Measurements from ENCODE around the gene RTP2. TPM values are rescaled to one million over a fixed set of nuclear protein-coding genes. Genes with fewer than 3 reads are reported as not detected.

The RTP2 gene
- total RNA-seq, 1 donor from 2014 or later: not detected

DNA sequence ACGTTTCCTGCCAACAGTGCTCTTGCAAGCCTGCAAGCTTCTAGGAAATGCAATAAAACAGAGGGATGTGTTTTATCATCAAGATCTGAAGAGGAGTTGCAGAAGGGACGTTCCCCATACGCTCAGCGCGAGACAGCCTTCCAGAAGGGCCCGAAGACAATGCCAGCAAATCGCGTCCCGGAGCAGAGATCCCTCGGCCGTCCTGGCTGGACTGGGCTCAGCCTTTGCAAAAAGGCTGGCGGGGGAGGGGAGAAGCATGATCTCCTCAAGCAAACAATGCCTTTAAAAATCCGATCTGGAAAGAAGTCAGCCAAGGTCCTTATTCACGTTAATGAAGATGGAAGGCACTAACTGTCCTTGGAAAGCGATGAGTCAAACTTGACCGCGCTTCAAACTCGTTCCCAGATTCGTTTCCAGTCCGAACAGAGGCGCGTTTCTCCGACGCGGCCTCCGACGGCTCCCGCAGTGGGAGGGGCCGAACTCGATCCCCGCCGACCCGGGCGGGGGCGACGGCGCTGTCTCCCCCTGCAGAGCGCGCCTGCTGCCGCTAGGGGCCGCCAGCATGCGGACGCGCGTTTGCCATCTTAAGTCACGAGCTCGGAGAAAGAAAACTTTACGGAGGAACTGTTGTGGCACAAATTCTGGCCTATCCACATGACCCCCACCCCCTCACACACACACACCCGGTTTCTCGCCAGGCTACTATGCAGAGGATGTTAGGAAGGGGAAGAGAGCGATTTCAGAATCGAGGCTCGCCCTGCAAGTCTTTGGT, 37.4 kb upstream of the RTP2 start:
- H3K27me3 ChIP-seq (ENCODE audit: control insufficient read depth, insufficient read depth, low read length): no peaks in the 10 kb centered on the region
- H3K36me3 ChIP-seq (ENCODE audit: control insufficient read depth, insufficient read depth, low read length): no peaks in the 10 kb centered on the region
- DNase-seq (ENCODE audit: low read depth) (peak; percentile 55), FAIRE-seq (no peak)
- TF ChIP-seq, protein P1, sequence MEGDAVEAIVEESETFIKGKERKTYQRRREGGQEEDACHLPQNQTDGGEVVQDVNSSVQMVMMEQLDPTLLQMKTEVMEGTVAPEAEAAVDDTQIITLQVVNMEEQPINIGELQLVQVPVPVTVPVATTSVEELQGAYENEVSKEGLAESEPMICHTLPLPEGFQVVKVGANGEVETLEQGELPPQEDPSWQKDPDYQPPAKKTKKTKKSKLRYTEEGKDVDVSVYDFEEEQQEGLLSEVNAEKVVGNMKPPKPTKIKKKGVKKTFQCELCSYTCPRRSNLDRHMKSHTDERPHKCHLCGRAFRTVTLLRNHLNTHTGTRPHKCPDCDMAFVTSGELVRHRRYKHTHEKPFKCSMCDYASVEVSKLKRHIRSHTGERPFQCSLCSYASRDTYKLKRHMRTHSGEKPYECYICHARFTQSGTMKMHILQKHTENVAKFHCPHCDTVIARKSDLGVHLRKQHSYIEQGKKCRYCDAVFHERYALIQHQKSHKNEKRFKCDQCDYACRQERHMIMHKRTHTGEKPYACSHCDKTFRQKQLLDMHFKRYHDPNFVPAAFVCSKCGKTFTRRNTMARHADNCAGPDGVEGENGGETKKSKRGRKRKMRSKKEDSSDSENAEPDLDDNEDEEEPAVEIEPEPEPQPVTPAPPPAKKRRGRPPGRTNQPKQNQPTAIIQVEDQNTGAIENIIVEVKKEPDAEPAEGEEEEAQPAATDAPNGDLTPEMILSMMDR (IDR thresholded peaks at IDR 0.05; ENCODE audit: insufficient read depth, low read length, severe bottlenecking): peak; percentile 97
- peak overlapping the region; percentile 46 for H3K4me3 ChIP-seq (ENCODE audit: low read depth, low read length)

DNA sequence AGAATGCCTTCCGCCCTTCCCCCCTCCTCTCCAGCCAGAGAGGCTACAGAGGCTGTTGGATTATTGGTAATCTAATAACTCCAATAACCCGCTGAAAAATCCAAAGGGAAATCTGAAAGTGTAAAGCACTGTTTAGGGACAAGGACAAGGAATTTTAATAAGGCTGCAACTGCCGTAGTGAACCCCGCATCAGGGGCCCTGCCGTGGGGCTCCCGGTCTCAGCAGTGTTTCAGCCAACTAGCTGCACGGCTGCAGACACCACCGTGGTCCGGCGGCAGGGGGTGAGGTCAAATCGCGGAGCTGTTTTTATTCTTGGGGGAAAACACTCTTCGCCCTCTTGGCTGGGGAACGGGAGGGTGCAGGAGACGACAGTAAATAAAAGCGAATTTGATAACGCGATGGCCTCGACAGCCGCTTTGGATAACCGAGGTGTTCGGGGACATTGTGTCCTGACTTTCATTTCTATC, 36.8 kb upstream of the RTP2 start:
- Histone ChIP-seq H3K4me3 (ENCODE audit: low read depth, low read length) (peak overlapping the region; percentile 46), H3K27me3 (ENCODE audit: control insufficient read depth, insufficient read depth, low read length) (no peaks in the 10 kb centered on the region), H3K36me3 (ENCODE audit: control insufficient read depth, insufficient read depth, low read length) (no peaks in the 10 kb centered on the region)
- TF ChIP-seq, protein P1 (IDR thresholded peaks at IDR 0.05; ENCODE audit: insufficient read depth, low read length, severe bottlenecking): no peak
- DNase-seq (ENCODE audit: low read depth) (no peak), FAIRE-seq (no peak)

DNA sequence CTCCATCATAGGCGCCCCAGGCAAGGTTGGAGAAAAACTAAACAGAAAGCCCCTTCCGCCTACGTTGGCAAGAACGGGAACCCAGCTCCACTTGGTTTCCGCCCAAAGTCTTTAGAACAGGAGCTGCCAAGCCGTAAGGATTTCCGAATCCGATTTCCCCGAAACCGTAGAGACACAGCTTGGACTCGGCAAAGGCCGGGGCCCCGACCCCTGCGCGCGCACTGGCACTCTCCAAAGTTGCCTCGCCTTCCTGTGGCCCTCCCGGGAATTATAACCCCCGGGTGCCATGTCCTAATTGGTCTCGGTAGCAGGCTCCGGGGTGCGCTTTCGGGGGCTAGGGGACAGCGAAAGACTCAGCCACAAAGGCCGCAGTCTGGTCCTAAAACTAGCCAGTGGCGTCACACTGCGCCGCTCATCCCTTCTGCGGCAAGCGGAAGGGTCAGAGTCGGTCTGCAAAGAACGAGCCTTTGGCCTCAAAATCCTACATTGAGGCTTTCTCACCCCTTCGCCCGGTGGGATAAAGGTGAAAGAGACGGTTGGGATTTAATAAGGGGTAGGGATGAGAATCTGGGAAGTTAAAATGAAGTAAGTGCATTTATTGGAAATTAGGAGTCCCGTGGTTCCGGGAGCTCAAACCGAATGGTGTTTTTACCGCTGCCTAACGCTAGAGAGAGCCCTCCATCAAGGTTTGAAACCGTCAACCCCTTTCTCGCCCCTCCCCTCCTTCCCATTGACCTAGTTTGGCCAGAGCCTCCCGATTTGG, 36.2 kb upstream of the RTP2 start:
- TF ChIP-seq, protein P1 (IDR thresholded peaks at IDR 0.05; ENCODE audit: insufficient read depth, low read length, severe bottlenecking): peak; percentile 89
- no peaks in the 10 kb centered on the region for H3K27me3 ChIP-seq (ENCODE audit: control insufficient read depth, insufficient read depth, low read length)
- peak overlapping the region; percentile 46 for H3K4me3 ChIP-seq (ENCODE audit: low read depth, low read length)
- H3K36me3 ChIP-seq (ENCODE audit: control insufficient read depth, insufficient read depth, low read length): peaks cover 3% of the 10 kb centered on the region
- FAIRE-seq (no peak), DNase-seq (ENCODE audit: low read depth) (peak; percentile 83)

DNA sequence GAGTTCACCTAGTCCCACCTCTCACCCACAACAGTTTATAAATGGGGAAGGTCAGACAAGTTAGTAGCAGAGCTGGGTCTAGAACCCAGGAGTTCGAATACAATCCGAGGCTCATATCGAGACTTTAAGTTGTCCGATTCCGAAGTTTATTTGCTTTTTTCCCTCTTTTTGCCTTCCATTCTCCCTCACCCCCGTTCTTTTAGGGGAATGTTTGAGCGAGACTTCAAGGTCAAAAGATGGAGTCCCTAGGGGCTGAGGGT, 35.6 kb upstream of the RTP2 start:
- TF ChIP-seq, protein P1 (IDR thresholded peaks at IDR 0.05; ENCODE audit: insufficient read depth, low read length, severe bottlenecking): no peak
- Histone ChIP-seq H3K36me3 (ENCODE audit: control insufficient read depth, insufficient read depth, low read length) (peaks cover 7% of the 10 kb centered on the region), H3K4me3 (ENCODE audit: low read depth, low read length) (peak overlapping the region; percentile 46), H3K27me3 (ENCODE audit: control insufficient read depth, insufficient read depth, low read length) (no peaks in the 10 kb centered on the region)
- FAIRE-seq (no peak), DNase-seq (ENCODE audit: low read depth) (no peak)

DNA sequence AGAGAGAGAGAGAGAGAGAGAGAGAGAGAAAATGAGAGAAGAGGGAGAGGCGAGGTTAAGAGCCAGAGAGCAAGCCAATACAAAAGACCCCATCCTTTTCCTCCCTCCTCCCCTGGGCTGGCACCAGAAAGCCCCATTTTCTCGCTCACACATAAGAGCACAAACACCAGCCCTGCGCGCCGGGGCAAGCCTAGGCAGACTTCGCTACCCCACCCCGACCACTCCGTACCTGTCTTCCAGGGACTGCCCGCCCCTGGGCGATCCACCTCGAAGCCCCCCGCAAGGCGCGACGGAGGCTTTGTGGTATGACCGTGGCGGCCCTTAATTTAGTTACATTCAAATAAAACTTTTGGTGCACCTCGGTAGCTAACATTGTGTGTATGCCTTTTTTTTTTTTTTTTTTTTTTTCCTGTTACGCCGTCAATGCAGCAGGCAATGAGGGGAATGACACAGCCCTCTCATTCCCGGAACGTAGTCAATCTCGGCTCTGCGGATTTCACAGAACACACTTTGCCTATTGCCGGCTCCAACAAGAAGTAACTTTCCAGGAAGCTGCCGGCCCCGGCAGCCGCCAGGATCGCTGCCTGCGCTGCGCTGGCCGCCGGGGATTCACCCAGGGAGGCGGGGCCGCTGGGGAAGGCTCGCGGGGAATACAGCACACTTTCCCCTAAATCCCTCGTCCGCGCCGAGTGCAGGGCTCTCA, 35.2 kb upstream of the RTP2 start:
- TF ChIP-seq, protein P1 (IDR thresholded peaks at IDR 0.05; ENCODE audit: insufficient read depth, low read length, severe bottlenecking): peak; percentile 19
- H3K27me3 ChIP-seq (ENCODE audit: control insufficient read depth, insufficient read depth, low read length): no peaks in the 10 kb centered on the region
- peak; percentile 83 for DNase-seq (ENCODE audit: low read depth)
- no peak for FAIRE-seq
- H3K36me3 ChIP-seq (ENCODE audit: control insufficient read depth, insufficient read depth, low read length): peaks cover 7% of the 10 kb centered on the region
- peak overlapping the region; percentile 46 for H3K4me3 ChIP-seq (ENCODE audit: low read depth, low read length)

Data from bronchial epithelial cell (primary cell).